Measurements from ENCODE around the gene WEE1. TPM values are rescaled to one million over a fixed set of nuclear protein-coding genes. Genes with fewer than 3 reads are reported as not detected.

WEE1 gene
- total RNA-seq, 1 experiment from 2014 or later = 34.5 TPM

GRCh38 chr11:9576701-9577381, 3.4 kb downstream of the WEE1 start:
- POLR2A ChIA-PET = interaction anchor here (0.7 to 8.4 kb wide), 31 partner anchors 12 to 912 kb away, joined by 3 to 214 read pairs (median 5); partner anchors contain the start of genes ADM, RPL27A, SWAP70 and TRIM66
- TSS peak; percentile 59 for BruUV-seq (replicated peaks)
- intact Hi-C loops (cut with micrococcal nuclease) = loop anchor here (1.0 kb wide), 1 partner anchor 36 kb away; no protein-coding TSS in a partner anchor
- Mint-ChIP-seq H3K36me3 (ENCODE audit: insufficient read depth, unreplicated experiment) (peaks cover 70% of the 10 kb centered on the region), H3K27me3 (ENCODE audit: insufficient read depth, unreplicated experiment) (no peaks in the 10 kb centered on the region), H3K4me1 (ENCODE audit: insufficient read depth, unreplicated experiment) (peaks cover 6% of the 10 kb centered on the region), H3K4me3 (ENCODE audit: unreplicated experiment) (peak overlapping the region; percentile 79), H3K27ac (ENCODE audit: low read depth, unreplicated experiment) (peak overlapping the region; percentile 99), H3K9me3 (ENCODE audit: unreplicated experiment) (no peaks in the 10 kb centered on the region)
- no peak for TF ChIP-seq CTCF (IDR thresholded peaks at IDR 0.05; ENCODE audit: unreplicated experiment)
- peak; percentile 48 for DNase-seq (ENCODE audit: unreplicated experiment)
- CTCF ChIA-PET = interaction anchor here (0.6 to 2.9 kb wide), 11 partner anchors 8 to 726 kb away, joined by 3 to 28 read pairs (median 4); no protein-coding TSS in a partner anchor

GRCh38 chr11:9577556-9577955, 4.1 kb downstream of the WEE1 start:
- Mint-ChIP-seq H3K27me3 (ENCODE audit: insufficient read depth, unreplicated experiment) (no peaks in the 10 kb centered on the region), H3K4me1 (ENCODE audit: insufficient read depth, unreplicated experiment) (peaks cover 6% of the 10 kb centered on the region), H3K4me3 (ENCODE audit: unreplicated experiment) (peak overlapping the region; percentile 79), H3K36me3 (ENCODE audit: insufficient read depth, unreplicated experiment) (peaks cover 77% of the 10 kb centered on the region), H3K9me3 (ENCODE audit: unreplicated experiment) (no peaks in the 10 kb centered on the region), H3K27ac (ENCODE audit: low read depth, unreplicated experiment) (peak overlapping the region; percentile 99)
- no peak for TF ChIP-seq CTCF (IDR thresholded peaks at IDR 0.05; ENCODE audit: unreplicated experiment)
- BruUV-seq (replicated peaks) = no TSS peak
- intact Hi-C loops (cut with micrococcal nuclease) = loop anchor here (1.0 kb wide), 1 partner anchor 36 kb away; no protein-coding TSS in a partner anchor
- peak; percentile 56 for DNase-seq (ENCODE audit: unreplicated experiment)
- ChIA-PET POLR2A (interaction anchor here (0.6 to 8.4 kb wide), 27 partner anchors 13 to 912 kb away, joined by 3 to 214 read pairs (median 4); partner anchors contain the start of genes ADM, RPL27A, SWAP70 and TRIM66), CTCF (interaction anchor here (0.6 to 2.9 kb wide), 9 partner anchors 9 to 726 kb away, joined by 3 to 28 read pairs (median 4); no protein-coding TSS in a partner anchor)

- Mint-ChIP-seq H3K27ac (ENCODE audit: low read depth, unreplicated experiment) (no peak overlapping the region), H3K27me3 (ENCODE audit: insufficient read depth, unreplicated experiment) (no peaks in the 10 kb centered on the region), H3K4me3 (ENCODE audit: unreplicated experiment) (no peak overlapping the region), H3K9me3 (ENCODE audit: unreplicated experiment) (no peaks in the 10 kb centered on the region), H3K36me3 (ENCODE audit: insufficient read depth, unreplicated experiment) (peaks cover 97% of the 10 kb centered on the region), H3K4me1 (ENCODE audit: insufficient read depth, unreplicated experiment) (peaks cover 6% of the 10 kb centered on the region)
- ChIA-PET CTCF (interaction anchor here (0.7 kb wide), 1 partner anchor 70 kb away, joined by 5 read pairs; no protein-coding TSS in a partner anchor), POLR2A (interaction anchor here (1.6 to 8.4 kb wide), 3 partner anchors 9 to 120 kb away, joined by 7 to 214 read pairs (median 56); partner anchors contain the start of gene ZNF143)
- BruUV-seq (replicated peaks) = no TSS peak
- TF ChIP-seq CTCF (IDR thresholded peaks at IDR 0.05; ENCODE audit: unreplicated experiment) = no peak
- intact Hi-C loops (cut with micrococcal nuclease) = no loop called here
- no peak for DNase-seq (ENCODE audit: unreplicated experiment)
Measured at GRCh38 chr11:9580894-9581293, 7.4 kb downstream of the WEE1 start.

- no peak for TF ChIP-seq CTCF (IDR thresholded peaks at IDR 0.05; ENCODE audit: unreplicated experiment)
- H3K36me3 Mint-ChIP-seq (ENCODE audit: insufficient read depth, unreplicated experiment) = peaks cover 100% of the 10 kb centered on the region
- no peaks in the 10 kb centered on the region for H3K27me3 Mint-ChIP-seq (ENCODE audit: insufficient read depth, unreplicated experiment)
- ChIA-PET POLR2A (interaction anchor here (1.0 to 1.6 kb wide), 3 partner anchors 19 to 121 kb away, joined by 3 to 7 read pairs (median 4); partner anchors contain the start of gene ZNF143), CTCF (no interaction called here)
- intact Hi-C loops (cut with micrococcal nuclease) = no loop called here
- H3K4me1 Mint-ChIP-seq (ENCODE audit: insufficient read depth, unreplicated experiment) = peaks cover 6% of the 10 kb centered on the region
- no peak for DNase-seq (ENCODE audit: unreplicated experiment)
- no peaks in the 10 kb centered on the region for H3K9me3 Mint-ChIP-seq (ENCODE audit: unreplicated experiment)
- H3K4me3 Mint-ChIP-seq (ENCODE audit: unreplicated experiment) = no peak overlapping the region
- no peak overlapping the region for H3K27ac Mint-ChIP-seq (ENCODE audit: low read depth, unreplicated experiment)
- no TSS peak for BruUV-seq (replicated peaks)
Measured at GRCh38 chr11:9581556-9582161, 8.2 kb downstream of the WEE1 start.
